ENCODE results near the gene CHCHD6. TPM values are rescaled to one million over a fixed set of nuclear protein-coding genes. Genes with fewer than 3 reads are reported as not detected.
A peak's percentile ranks its signal among the peaks of the same experiment; 100 is the strongest.

Gene CHCHD6
- total RNA-seq, 2 donors from 2014 or later = 23.6 to 34.4 TPM

DNA sequence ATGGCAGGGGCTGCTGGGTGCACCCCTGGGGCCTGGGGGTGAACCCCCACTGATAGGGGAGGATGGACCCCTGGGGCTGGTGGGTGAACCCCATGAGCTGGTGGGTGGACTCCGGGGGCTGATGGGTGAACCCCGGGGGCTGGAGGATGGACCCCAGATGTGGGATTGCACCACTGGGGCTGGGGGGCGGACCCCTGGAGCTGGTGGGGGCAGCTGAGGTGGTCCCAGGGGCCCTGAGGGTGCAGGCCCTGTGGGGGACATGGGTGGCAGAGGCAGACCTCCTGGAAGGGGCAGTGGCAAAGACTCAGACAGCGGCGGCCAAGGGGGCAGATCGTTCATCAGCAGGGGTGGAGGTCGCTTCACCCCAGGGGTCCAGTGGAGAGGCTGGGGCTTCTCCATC, 31.7 kb upstream of the CHCHD6 start:
- Mint-ChIP-seq H3K27ac (no peak overlapping the region), H3K4me3 (no peak overlapping the region), H3K9me3 (peaks cover 7% of the 10 kb centered on the region), H3K36me3 (ENCODE audit: low read depth) (no peaks in the 10 kb centered on the region), H3K27me3 (ENCODE audit: insufficient read depth) (peaks cover 11% of the 10 kb centered on the region), H3K4me1 (no peaks in the 10 kb centered on the region)
- no peak overlapping the region for H3K9ac ChIP-seq (ENCODE audit: extremely low read depth, low read length, poor library complexity, severe bottlenecking)
- TF ChIP-seq, protein P1, sequence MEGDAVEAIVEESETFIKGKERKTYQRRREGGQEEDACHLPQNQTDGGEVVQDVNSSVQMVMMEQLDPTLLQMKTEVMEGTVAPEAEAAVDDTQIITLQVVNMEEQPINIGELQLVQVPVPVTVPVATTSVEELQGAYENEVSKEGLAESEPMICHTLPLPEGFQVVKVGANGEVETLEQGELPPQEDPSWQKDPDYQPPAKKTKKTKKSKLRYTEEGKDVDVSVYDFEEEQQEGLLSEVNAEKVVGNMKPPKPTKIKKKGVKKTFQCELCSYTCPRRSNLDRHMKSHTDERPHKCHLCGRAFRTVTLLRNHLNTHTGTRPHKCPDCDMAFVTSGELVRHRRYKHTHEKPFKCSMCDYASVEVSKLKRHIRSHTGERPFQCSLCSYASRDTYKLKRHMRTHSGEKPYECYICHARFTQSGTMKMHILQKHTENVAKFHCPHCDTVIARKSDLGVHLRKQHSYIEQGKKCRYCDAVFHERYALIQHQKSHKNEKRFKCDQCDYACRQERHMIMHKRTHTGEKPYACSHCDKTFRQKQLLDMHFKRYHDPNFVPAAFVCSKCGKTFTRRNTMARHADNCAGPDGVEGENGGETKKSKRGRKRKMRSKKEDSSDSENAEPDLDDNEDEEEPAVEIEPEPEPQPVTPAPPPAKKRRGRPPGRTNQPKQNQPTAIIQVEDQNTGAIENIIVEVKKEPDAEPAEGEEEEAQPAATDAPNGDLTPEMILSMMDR (conservative IDR thresholded peaks at IDR 0.05) = no peak
- no peak overlapping the region for H3K27ac ChIP-seq (ENCODE audit: low read depth, low read length)
- peaks cover 12% of the 10 kb centered on the region for H3K27me3 ChIP-seq (ENCODE audit: control insufficient read depth, insufficient read depth, low read length, poor library complexity, severe bottlenecking)
- no peaks in the 10 kb centered on the region for H3K4me1 ChIP-seq (ENCODE audit: control insufficient read depth, insufficient read depth, low read length)
- no peaks in the 10 kb centered on the region for H3K36me3 ChIP-seq (ENCODE audit: control insufficient read depth, insufficient read depth, low read length)
- DNase-seq = peak; percentile 19
- WGBS, 2 experiments (ENCODE audit: insufficient coverage in 1 of 2, insufficient read length in 1 of 2) = 92 to 97% methylated on average over 4 to 7 of the region's 7 CpGs
- no peaks in the 10 kb centered on the region for H3K9me3 ChIP-seq (ENCODE audit: control insufficient read depth, low read length)
- H3K4me3 ChIP-seq (ENCODE audit: low read length) = no peak overlapping the region

GRCh38 chr3:126672741-126673140, 31.3 kb upstream of the CHCHD6 start:
- no peak for DNase-seq
- Histone ChIP-seq H3K9ac (ENCODE audit: extremely low read depth, low read length, poor library complexity, severe bottlenecking) (no peak overlapping the region), H3K4me3 (ENCODE audit: low read length) (no peak overlapping the region), H3K27me3 (ENCODE audit: control insufficient read depth, insufficient read depth, low read length, poor library complexity, severe bottlenecking) (peaks cover 16% of the 10 kb centered on the region), H3K36me3 (ENCODE audit: control insufficient read depth, insufficient read depth, low read length) (no peaks in the 10 kb centered on the region), H3K27ac (ENCODE audit: low read depth, low read length) (no peak overlapping the region), H3K4me1 (ENCODE audit: control insufficient read depth, insufficient read depth, low read length) (no peaks in the 10 kb centered on the region), H3K9me3 (ENCODE audit: control insufficient read depth, low read length) (no peaks in the 10 kb centered on the region)
- TF ChIP-seq, protein P1 (conservative IDR thresholded peaks at IDR 0.05) = no peak
- Mint-ChIP-seq H3K27ac (no peak overlapping the region), H3K4me1 (no peaks in the 10 kb centered on the region), H3K36me3 (ENCODE audit: low read depth) (no peaks in the 10 kb centered on the region), H3K9me3 (peaks cover 7% of the 10 kb centered on the region), H3K4me3 (no peak overlapping the region), H3K27me3 (ENCODE audit: insufficient read depth) (peaks cover 15% of the 10 kb centered on the region)
- 92 to 93% methylated on average over 6 of the region's 6 CpGs for WGBS, 2 experiments (ENCODE audit: insufficient coverage in 1 of 2, insufficient read length in 1 of 2)

GRCh38 chr3:126676919-126677705, 26.9 kb upstream of the CHCHD6 start:
- no peaks in the 10 kb centered on the region for H3K36me3 ChIP-seq (ENCODE audit: control insufficient read depth, insufficient read depth, low read length)
- Mint-ChIP-seq H3K36me3 (ENCODE audit: low read depth) (no peaks in the 10 kb centered on the region), H3K4me3 (no peak overlapping the region), H3K9me3 (peaks cover 7% of the 10 kb centered on the region), H3K4me1 (no peaks in the 10 kb centered on the region), H3K27me3 (ENCODE audit: insufficient read depth) (peaks cover 51% of the 10 kb centered on the region), H3K27ac (no peak overlapping the region)
- H3K4me1 ChIP-seq (ENCODE audit: control insufficient read depth, insufficient read depth, low read length) = no peaks in the 10 kb centered on the region
- DNase-seq = peak; percentile 34
- H3K27me3 ChIP-seq (ENCODE audit: control insufficient read depth, insufficient read depth, low read length, poor library complexity, severe bottlenecking) = peaks cover 43% of the 10 kb centered on the region
- 88 to 90% methylated on average over 6 to 7 of the region's 7 CpGs for WGBS, 2 experiments (ENCODE audit: insufficient coverage in 1 of 2, insufficient read length in 1 of 2)
- H3K9me3 ChIP-seq (ENCODE audit: control insufficient read depth, low read length) = no peaks in the 10 kb centered on the region
- H3K4me3 ChIP-seq (ENCODE audit: low read length) = no peak overlapping the region
- H3K9ac ChIP-seq (ENCODE audit: extremely low read depth, low read length, poor library complexity, severe bottlenecking) = no peak overlapping the region
- TF ChIP-seq, protein P1 (conservative IDR thresholded peaks at IDR 0.05) = no peak
- no peak overlapping the region for H3K27ac ChIP-seq (ENCODE audit: low read depth, low read length)
